DMS53 (cell line): ENCODE data around the gene NME2.
"Not testable (repeated sequence)": the region's sequence is repeated elsewhere in the genome, so short reads cannot be mapped to it uniquely, and the experiment has no call there.

Experiments
- DNase-seq: peaks from one replicate; lab custom pipeline; 2025; lab: John Stamatoyannopoulos, UW

The NME2 gene

DNA sequence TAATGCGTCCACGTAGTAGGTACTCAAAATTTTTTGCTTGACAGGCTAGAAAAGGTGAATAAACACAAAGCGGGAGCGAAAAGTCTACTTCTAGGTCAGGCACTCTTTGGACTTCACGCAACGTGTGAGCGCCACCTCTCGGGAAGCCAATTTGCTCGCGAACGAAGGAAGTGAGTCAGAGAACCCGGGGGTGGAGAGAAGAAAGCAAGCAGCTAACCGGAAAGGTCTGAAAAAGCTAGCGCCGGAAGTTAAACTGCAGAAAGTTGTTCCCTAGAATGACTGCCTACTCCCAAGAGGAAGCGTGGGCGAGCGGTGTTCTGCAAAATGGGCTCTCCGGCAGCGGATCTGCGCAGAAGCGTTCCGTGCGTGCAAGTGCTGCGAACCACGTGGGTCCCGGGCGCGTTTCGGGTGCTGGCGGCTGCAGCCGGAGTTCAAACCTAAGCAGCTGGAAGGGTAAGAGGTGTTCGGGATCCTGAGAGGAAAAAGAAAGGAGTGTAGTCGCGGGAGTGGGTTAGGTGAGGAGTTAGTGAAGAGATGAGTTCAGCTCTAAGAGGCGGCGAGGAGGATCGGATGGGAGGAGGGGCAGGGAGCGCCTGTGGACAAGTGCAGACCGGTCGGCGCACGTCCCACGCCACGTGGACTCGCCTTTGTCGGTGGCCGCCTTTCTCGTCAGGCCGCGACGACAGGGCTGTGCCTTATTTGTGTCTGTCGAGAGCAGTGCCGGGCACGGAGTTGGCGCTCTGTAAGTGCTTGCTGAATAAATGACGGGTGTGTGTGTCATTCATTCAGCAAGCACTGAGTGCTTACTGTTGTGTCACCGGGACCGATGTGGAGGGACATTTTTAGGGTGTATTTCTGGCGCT lies 12.8 kb upstream of the NME2 start, which contains the start of gene NME1:
NME1 (plus strand) TSS at position 350 of the 863 bp plus-strand sequence. CDS start 2,096 bp downstream, outside the sequence.
- DNase-seq, result peak; percentile 100

DNA sequence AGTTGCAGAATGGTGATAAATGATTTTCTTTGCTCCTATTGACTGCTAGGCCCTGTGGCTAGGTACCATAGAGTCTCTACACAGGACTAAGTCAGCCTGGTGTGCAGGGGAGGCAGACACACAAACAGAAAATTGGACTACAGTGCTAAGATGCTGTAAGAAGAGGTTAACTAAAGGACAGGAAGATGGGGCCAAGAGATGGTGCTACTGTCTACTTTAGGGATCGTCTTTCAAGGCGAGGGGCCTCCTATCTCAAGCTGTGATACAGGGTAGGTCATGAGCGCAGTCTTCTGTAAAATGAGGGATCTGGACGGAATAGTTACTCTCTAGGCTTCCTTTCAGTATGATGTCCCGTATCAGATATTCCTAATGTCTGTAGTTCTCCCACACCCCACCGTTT lies 12.0 kb upstream of the NME2 start:
- DNase-seq, result peak; percentile 49

DNA sequence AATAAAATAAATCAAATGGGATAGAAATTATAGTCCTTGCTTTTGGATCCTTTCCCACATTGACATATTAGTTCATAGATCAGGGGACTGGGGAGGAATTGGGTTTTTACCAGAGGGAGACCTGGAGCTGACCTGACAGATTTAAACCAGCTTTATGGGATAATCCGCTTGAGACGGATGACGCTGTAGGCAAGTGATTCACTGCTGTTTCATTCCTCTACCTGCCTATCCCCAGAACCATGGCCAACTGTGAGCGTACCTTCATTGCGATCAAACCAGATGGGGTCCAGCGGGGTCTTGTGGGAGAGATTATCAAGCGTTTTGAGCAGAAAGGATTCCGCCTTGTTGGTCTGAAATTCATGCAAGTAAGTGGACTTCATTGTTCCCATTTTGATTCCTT lies 10.8 kb upstream of the NME2 start:
- DNase-seq, result no peak

DNA sequence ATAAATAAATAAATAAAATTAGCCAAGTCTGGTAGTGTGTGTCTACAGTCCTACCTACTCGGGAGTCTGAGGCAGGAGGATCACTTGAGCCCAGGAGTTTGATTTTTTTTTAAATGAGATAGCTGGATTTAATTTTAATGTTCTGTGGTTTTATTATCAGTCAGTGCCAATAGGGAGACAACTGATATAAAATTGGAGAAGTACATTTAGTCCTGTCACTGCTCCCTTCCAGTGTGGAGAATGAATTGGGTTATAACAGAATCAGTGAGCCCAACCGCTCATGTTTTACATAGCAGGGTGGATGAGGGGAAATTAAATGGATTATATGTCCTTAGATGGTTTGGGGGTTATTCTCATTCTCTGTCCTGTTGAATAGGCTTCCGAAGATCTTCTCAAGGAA lies 6.6 kb upstream of the NME2 start:
- no peak for DNase-seq

DNA sequence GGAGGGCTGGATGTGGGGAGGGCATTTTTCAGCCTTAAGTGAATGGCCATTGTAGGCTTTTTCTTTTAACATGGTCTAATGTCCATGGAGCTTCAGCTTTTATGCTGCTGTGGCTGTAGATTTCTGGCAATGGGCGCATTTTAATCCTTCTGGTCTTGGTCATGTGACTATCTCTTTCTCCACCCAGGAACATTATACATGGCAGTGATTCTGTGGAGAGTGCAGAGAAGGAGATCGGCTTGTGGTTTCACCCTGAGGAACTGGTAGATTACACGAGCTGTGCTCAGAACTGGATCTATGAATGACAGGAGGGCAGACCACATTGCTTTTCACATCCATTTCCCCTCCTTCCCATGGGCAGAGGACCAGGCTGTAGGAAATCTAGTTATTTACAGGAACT lies 4.7 kb upstream of the NME2 start:
- no peak for DNase-seq

DNA sequence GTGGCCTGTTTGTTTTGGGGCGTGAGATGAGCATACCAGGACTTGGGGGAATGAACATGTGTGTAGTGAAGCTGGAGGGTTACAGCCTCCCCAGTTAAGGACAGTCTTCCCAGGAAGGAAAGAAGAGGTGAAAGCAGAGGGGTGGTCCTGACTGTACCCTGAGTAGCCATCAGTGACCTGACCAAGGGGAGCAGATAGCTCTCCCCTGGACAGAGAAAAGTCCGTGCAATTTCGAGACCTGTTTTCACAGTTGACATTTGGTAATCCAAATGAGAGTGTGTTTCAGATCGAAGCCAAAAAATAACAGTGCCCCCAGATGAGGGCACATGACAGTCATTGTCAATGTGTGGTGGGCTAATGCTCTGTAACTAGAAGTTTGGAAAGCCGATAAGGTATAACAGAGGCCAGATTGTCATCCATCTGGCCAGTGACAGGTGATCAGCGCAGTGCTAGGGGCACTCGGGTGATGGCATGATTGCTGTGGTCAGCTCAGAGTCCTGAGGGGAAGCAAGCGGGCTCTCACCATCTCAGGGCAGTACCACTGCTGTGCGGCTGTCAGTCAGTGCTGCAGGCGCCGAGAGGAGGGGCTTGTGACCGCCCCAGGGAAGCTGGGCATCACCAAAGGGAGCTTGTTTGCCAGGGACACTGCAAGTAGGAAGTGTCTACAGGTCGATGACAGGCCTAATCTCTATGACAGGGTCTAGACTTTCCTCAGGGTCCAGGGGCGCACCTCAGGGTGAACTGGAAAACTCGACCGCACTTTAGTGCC lies 1.1 kb upstream of the NME2 start:
- peak; percentile 88 for DNase-seq

DNA sequence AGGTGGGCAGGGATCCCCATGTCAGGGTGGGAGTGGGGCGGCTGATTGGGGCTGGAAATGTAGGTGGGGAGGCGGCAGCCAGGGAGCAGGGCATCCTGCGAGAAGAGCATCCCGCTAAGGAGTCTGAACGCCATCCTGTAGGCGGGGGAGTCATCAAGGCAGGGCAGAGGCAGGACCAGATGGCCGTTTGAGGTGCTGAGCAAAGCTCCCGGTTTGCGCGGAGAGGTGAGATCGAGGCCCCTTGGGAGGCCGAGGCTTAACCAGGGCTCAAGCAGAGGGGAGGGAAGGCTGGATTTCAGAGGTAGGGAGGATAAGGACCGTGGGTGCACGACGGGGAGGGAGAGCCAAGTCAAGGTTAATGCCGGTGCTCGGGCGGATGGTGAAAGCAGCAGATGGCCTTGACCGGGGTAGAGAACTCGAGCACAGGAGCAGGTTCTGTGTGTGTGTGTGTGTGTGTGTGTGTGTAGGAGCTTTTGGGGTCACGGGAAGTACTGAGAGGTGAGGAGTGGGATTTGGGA lies 472 bp upstream of the NME2 start:
- peak; percentile 85 for DNase-seq

DNA sequence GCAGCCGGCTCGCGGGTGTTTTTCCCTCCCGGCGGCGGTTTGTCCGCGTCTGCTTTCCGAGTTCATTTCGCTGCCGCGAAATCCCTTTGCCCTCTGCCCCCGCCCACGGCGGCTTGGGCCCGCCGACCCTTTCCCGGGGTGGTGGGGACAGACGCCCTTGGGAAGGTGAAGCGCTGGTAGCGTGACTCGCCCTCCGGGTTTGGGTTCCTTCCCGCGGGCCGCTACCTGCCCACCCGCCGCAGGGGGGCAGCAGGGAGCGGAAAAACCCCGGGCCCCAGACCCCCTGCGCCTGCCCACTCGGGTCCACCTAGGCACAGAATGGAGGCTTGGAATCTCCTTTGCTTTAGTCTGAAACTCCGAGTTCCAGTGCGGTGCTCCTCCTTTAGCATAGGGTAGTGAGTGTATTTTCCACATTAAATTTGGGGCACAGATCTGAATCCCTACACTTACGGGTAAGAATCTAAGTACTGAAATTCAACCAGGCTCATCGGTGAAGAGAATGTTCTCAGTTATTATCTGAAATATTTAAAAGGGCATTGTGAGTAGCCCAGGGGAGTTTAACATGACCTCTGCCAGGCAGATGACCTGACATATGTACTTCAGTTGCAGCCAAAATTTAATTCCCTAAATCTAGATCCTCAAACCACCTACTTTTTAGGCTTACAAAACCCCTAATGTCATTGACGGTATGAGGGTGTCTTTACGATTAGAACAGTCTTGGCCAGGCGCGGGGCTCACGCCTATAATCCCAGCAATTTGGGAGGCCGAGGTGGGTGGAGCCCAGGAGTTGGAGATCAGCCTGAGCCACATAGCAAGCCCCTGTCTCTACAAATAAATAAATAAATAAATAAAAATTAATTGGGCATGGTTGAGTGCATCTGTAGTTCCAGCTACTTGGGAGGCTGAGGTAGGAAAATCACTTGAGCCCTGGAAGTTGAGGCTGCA lies 1.0 kb downstream of the NME2 start:
- peak; percentile 80 for DNase-seq

DNA sequence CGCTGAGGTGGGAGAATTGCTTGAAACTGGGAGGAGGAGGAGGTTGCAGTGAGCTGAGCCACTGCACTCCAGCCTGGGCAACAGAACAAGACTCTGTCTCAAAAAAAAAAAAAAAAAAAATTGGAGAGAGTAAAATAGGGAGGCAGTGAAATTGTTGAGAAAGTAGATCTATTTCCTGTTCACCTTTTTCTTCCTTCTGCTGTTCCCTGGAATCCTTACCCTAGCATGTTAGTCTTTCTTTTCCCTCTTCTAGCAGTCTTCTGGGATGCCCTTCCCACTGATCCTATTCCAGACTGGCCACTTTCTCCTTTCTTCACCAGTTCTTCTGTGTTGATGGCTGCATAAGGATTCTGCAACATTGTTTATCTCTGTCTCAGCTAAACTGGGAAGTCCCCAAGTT lies 3.1 kb downstream of the NME2 start:
- DNase-seq, result no peak

DNA sequence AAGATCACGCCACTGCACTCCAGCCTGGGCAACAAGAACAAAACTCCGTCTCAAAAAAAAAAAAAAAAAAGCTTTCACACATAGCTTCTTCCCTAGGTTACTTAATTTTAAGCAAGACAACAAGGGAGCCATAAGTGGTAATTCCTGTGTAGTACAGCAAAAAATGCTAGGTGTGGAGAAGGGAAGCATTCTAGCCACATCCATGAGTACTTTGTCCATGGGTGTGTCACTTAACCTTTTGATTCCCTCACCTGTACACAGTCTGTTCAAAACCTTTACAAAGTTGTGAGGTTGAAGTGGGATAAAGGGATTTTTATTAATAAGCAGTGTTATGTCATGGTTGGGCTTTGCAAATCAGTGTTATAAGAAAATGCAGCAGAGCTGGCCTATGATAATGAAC lies 4.5 kb downstream of the NME2 start:
- DNase-seq, result no peak

DNA sequence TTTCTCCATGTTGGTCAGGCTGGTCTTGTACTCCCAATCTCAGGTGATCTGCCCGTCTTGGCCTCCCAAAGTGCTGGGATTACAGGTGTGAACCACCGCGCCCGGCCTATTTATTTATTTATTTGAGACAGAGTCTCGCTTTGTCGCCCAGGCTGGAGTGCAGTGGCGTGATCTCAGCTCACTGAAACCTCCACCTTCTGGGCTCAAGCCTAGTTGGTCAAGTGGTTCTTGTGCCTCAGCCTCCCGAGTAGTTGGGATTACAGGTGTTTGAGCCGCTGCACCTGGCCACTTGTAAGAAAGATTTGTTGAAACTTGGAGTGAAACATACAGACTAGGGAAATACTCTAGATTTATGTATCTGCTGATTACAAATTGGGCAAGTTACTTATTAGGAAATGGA lies 5.8 kb downstream of the NME2 start:
- not testable (repeated sequence) for DNase-seq

DNA sequence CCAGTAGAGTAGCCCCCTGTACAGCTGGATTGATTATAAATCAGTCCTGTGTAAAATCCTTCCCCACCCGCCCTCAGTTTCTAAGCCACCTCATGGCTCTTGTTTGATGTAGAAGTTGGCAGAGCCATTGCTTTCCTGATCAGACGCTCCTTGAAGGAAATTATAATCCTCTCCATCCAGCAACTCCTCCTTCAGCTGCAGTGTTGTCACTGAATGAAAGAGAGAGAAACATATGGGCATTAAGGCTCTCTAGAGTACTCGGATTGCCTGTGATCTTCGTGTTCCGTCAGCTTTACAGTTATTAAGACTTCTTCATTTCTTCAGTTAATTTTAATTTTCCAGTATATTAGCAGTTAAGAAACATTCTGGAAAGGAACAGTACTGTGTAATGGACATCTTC lies 14.3 kb downstream of the NME2 start:
- DNase-seq, result no peak

DNA sequence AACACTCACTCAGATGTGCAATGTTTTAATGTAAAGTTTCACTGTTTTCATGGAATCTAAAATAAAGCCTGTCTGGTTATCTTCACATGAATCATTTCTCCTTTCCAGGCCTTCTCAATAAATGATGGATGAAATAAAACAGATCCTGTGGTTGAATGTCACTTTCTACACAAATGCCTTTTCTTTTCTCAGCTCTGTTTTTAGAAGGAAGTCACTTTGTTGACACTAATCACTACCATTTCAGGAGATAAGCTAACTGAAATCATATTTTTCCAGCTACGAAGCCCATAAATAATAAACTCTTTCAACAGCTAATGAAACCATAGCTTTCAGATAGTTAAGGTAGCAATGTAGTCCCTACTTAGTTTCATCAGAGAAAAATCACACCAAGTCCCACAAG lies 17.9 kb downstream of the NME2 start:
- DNase-seq, result no peak

DNA sequence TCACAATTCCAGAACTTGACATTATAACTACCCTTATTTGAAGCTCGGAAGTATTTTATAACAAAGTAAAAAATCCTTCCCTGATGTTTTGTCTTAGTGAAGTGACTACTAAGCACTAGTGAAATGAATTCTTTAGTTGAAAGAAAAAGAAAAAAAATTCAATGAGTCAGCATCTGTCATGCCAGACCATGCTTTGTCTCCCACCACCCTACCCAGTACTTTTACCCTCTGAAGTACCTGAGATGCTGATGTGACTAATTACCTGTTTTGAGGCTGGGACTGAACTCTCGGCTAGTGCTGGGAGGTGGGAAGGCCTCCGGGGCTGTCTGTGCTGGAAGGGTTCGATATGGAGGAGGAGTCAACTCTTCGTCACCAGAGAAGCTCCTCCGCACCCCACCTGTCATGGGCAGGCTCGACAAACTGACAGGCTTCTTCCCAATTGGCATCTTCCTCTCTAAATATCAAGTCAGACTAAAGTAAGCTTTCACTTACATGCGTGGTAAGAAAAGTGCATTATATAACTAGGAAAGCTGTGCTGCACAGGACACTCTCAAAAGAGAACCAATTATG lies 19.6 kb downstream of the NME2 start:
- no peak for DNase-seq

DNA sequence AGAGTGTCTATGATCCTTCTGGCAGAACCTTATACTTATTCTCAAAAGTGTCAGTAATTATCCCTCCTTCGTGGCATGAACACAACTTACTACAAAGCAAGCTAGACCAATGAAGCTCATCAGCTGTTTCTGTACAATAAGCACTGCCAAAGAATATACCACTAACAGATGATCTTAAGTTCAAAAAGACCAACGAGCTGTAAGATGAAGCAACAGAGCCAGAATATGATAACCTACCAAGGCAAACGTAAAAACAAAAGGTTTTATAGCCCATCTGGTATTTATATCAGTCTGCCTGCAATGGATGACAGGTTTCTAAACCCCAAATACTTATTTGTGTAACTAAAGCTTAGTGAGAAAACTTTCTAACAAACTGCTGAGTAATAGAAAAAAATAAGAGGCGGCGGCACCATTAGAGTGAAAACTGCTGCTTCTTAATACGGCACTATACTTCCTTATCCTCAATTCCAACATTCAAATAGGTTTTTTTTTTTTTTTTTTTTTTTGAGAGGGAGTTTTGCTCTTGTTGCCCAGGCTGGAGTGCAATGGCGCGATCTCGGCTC lies 22.1 kb downstream of the NME2 start:
- no peak for DNase-seq

DNA sequence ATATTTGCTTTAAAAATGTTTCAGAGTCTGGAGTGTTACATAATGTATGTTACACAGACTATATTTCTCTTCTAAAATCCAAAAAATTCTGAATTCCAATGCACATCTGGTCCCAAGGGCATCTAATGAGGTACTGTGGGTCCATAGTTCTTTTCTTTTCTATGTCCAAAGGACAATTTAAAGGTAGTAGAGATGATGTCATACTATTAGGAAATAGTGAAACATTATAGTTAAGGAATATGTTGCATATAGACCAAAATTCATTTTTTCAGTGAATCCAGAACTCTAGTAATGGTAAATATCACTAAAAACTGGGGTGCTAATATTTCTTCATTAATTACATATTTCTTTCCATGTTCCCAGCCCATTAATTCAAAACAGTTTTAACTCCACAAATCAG lies 23.0 kb downstream of the NME2 start:
- DNase-seq, result no peak

DNA sequence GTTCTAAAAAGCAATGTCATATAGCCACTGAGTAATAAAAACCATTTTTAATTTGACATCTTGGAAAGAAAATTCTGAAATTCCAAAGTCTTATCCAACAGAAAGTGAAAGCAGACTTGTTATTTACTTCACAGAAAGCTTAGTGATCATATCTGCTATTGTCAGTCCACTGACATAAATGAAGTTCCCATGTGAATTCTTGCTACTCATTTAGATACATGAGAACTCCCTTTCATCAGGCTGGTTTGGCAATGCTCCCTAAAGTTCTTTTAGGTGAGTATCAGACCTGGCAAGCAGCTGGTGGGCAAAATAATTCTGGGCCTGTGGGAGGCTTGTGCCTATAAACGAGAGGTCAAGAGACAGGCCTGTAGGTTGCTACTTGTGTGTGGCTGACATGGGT lies 23.4 kb downstream of the NME2 start:
- no peak for DNase-seq

DNA sequence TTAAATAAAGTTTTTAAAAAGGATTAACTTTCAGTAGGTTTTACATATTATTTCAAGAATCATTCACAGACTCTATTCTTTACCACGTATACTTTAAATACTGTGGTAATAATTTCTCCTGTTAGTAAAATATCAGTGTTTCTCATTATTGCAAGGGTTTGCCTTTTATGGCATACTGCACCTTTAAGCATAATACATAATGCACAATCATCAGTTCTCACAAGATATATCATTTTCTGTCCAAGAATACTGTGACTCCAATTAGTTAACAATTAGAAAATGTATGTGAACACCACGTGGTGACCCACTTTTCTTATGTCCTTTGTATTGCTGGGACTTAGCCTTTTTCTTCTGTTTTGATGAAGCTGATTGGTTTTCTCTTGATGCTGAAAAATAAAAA lies 25.7 kb downstream of the NME2 start:
- DNase-seq, result no peak

DNA sequence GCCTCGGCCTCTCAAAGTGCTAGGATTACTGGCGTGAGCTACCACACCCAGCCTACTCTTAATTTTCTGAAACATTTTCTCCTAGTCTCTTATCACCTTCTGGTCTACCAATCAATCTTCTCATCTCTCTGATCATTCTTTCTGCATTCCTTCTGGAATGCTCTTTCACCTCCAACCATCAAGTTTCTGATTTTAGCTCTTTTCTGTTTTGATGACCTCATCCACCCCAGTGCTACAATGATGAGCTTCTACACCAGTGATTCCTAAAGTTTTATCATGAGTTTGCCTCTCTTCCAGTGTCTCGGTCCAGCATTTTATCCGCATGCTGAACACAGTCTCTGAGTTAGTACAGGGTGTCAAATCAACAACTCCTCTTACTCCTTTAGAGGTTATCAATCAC lies 31.5 kb downstream of the NME2 start:
- no peak for DNase-seq

DNA sequence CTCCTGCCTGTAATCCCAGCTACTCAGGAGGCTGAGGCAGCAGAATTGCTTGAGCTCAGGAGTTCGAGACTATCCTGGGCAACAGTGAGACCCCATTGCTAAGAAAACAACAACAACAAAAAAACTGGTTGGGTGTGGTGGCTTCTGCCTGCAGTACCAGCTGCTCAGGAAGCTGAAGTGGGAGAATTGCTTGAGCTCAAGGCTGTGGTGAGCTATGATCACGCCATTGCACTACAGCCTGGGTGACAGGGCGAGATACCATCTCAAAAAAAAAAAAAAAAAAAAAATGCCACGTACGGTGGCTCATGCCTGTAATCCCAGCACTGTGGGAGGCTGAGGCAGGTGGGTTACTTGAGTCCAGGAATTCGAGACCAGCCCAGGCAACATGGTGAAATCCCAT lies 34.1 kb downstream of the NME2 start:
- DNase-seq, result no peak

DNA sequence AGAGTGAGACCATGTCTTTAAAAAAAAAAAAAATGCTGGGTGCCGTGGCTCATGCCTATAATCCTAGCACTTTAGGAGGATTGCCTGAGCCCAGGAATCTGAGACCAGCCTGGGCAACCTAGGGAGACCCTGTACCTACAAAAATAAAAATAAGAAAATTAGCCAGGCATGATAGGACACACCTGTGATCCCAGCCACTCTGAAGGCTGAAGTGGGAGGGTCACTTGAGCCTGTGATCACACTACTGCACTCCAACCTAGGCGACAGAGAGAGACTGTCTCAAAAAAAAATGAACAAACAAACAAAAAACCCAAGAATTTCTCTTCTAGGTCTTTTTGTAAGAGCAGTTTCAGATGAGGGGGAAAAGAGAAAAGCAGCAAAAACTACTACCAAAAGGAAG lies 34.6 kb downstream of the NME2 start:
- no peak for DNase-seq
